Astrocyte of the cerebellum (primary cell): ENCODE results near the gene TGFB1I1.

Experiments used
- DNase-seq: peaks from one replicate; pipeline ENCODE4 v3.0.0-alpha.2; 2011; ENCODE audit warnings: low read depth
- H3K4me3 ChIP-seq: 2 replicates; pipeline ENCODE4 v1.5.1; 2011; ENCODE audit warnings: mild to moderate bottlenecking, low read depth, low read length, moderate library complexity
- in situ Hi-C: cut with HindIII; loops from 2 replicates; pipeline ENCODE4 v1.10.0; 2017; ENCODE audit warnings: low sequenced_read_pairs
- TF ChIP-seq, protein P1 (sequence below): IDR thresholded peaks from 2 replicates; pipeline ENCODE4 v1.5.1; 2012; ENCODE audit warnings: low read length, low read depth, moderate library complexity, mild to moderate bottlenecking; ENCODE audit errors: missing control alignments

TGFB1I1 gene

GRCh38 chr16:31472709-31473203, 804 bp downstream of the TGFB1I1 start:
- in situ Hi-C loops, result no loop called here
- TF ChIP-seq, protein P1, sequence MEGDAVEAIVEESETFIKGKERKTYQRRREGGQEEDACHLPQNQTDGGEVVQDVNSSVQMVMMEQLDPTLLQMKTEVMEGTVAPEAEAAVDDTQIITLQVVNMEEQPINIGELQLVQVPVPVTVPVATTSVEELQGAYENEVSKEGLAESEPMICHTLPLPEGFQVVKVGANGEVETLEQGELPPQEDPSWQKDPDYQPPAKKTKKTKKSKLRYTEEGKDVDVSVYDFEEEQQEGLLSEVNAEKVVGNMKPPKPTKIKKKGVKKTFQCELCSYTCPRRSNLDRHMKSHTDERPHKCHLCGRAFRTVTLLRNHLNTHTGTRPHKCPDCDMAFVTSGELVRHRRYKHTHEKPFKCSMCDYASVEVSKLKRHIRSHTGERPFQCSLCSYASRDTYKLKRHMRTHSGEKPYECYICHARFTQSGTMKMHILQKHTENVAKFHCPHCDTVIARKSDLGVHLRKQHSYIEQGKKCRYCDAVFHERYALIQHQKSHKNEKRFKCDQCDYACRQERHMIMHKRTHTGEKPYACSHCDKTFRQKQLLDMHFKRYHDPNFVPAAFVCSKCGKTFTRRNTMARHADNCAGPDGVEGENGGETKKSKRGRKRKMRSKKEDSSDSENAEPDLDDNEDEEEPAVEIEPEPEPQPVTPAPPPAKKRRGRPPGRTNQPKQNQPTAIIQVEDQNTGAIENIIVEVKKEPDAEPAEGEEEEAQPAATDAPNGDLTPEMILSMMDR, result peak; percentile 62
- peak overlapping the region; percentile 83 for H3K4me3 ChIP-seq
- DNase-seq, result peak; percentile 73

- peak overlapping the region; percentile 83 for H3K4me3 ChIP-seq
- TF ChIP-seq, protein P1, result no peak
- in situ Hi-C loops, result no loop called here
- DNase-seq, result no peak
Observed at GRCh38 chr16:31473264-31473984, 1.5 kb downstream of the TGFB1I1 start.

GRCh38 chr16:31474173-31474714, 2.3 kb downstream of the TGFB1I1 start:
- H3K4me3 ChIP-seq, result no peak overlapping the region
- in situ Hi-C loops, result no loop called here
- TF ChIP-seq, protein P1, result no peak
- peak; percentile 72 for DNase-seq

- TF ChIP-seq, protein P1, result no peak
- in situ Hi-C loops, result no loop called here
- H3K4me3 ChIP-seq, result no peak overlapping the region
Observed at GRCh38 chr16:31474773-31475738, 3.1 kb downstream of the TGFB1I1 start.

DNA sequence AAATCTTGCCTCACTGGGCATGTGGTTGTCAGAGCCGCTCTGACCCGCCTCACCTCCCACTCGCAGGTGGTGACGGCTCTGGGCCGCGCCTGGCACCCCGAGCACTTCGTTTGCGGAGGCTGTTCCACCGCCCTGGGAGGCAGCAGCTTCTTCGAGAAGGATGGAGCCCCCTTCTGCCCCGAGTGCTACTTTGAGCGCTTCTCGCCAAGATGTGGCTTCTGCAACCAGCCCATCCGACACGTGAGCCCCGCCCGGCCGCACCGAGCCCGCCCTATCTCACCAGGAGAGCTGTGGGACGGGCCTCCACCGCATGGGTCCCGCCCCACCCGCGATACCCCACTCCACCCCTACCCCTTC, 4.0 kb downstream of the TGFB1I1 start:
- no peak for DNase-seq
- TF ChIP-seq, protein P1, result no peak
- in situ Hi-C loops, result no loop called here
- no peak overlapping the region for H3K4me3 ChIP-seq

More at GRCh38 chr16:31474773-31475738, 3.1 kb downstream of the TGFB1I1 start:
- DNase-seq, result no peak
